Suprapubic skin (tissue), 4 donors: ENCODE data around the gene C19orf73. TPM values are rescaled to one million over a fixed set of nuclear protein-coding genes. Genes with fewer than 3 reads are reported as not detected.

ENCODE experiments used
- DNase-seq, 2 donors: peaks; one replicate each; pipeline ENCODE4 v3.0.0-alpha.2; 2019; ENCODE audit warnings: low spot score in 2 of 2
- H3K27ac ChIP-seq: fragments of 200-600 bp; sonication (generic); one replicate; pipeline ENCODE4 v1.5.1; 2019
- H3K27me3 ChIP-seq: fragments of 200-600 bp; sonication (generic); one replicate; pipeline ENCODE4 v1.5.1; 2019
- H3K36me3 ChIP-seq: fragments of 200-600 bp; sonication (generic); one replicate; pipeline ENCODE4 v1.5.1; 2019
- H3K4me1 ChIP-seq: fragments of 200-600 bp; sonication (generic); one replicate; pipeline ENCODE4 v1.5.1; 2019
- H3K4me3 ChIP-seq: fragments of 200-600 bp; sonication (generic); one replicate; pipeline ENCODE4 v1.5.1; 2019; ENCODE audit warnings: mild to moderate bottlenecking
- H3K9me3 ChIP-seq: fragments of 200-600 bp; sonication (generic); one replicate; pipeline ENCODE4 v1.5.1; 2019
- CTCF ChIP-seq, 2 donors: fragments of 200-600 bp in 1 of 2; fragments of 450-650 bp in 1 of 2; sonication (generic) in 1 of 2; IDR thresholded peaks; one replicate each; pipeline ENCODE4 v1.5.1; 2016 to 2019; ENCODE audit warnings: antibody characterized with exemption in 2 of 2, mild to moderate bottlenecking in 1 of 2, moderate library complexity in 1 of 2
- EP300 ChIP-seq: sonication (generic); formaldehyde crosslinking; IDR thresholded peaks from one replicate; pipeline ENCODE4 v1.6.1; 2017; ENCODE audit warnings: antibody characterized with exemption
- POLR2A ChIP-seq, 2 donors: fragments of 450-650 bp; IDR thresholded peaks; one replicate each; pipeline ENCODE4 v1.6.1; 2017; ENCODE audit warnings: antibody characterized with exemption in 2 of 2, mild to moderate bottlenecking in 2 of 2, moderate library complexity in 2 of 2
- POLR2AphosphoS5 ChIP-seq, 3 donors: sonication (generic); formaldehyde crosslinking; IDR thresholded peaks; one replicate each; pipeline ENCODE4 v1.6.1; 2017; ENCODE audit warnings: antibody characterized with exemption in 3 of 3
- WGBS: methylation state at CpG from one replicate; pipeline ENCODE4 v1.1.5; 2018; 5-methylcytosine and 5-hydroxymethylcytosine counted together
- total RNA-seq, 4 donors: library from RNA; depleted of rRNA; stranded (reverse); fragments of >200 nt; gene quantifications; one replicate each; pipeline ENCODE4 v1.1.0, GENCODE V29; 2016

The C19orf73 gene
- total RNA-seq, 4 donors from 2014 or later, result 5.2 to 9.3 (median 5.9) TPM; not detected in 1

- TF ChIP-seq CTCF (IDR thresholded peaks at IDR 0.05), result no peak
- TF ChIP-seq POLR2A (IDR thresholded peaks at IDR 0.05), result no peak
- no peak for TF ChIP-seq POLR2AphosphoS5 (IDR thresholded peaks at IDR 0.05)
- no peak for TF ChIP-seq EP300
- Histone ChIP-seq H3K9me3 (no peaks in the 10 kb centered on the region), H3K27me3 (no peaks in the 10 kb centered on the region), H3K4me1 (peaks cover 55% of the 10 kb centered on the region), H3K36me3 (no peaks in the 10 kb centered on the region), H3K27ac (peak overlapping the region; percentile 96), H3K4me3 (peak overlapping the region; percentile 87)
- 45% methylated on average over 15 of the region's 26 CpGs for WGBS
- DNase-seq, result no peak
These were observed 1.0 kb downstream of the C19orf73 start for GRCh38 chr19:49117677-49118564.

DNA sequence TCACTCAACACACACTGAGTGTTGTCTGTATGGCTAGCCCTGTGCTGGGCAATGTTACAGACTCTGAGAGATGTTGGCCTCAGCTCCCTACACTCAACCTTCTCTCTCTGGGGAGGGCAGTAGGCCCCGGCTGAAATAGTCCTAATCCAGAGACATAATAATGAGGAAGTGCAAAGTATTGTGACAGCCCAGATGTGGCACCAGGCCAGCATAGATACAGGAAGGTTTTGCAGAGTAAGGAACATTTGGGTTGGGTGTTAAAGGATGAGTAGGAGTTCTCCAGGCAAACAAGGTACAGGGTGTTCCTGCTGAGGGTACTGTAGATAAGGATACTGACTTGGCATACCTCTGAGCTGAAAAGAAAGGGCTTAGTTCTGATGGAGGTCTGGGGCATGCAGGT is 2.4 kb downstream of the C19orf73 start:
- Histone ChIP-seq H3K4me3 (no peak overlapping the region), H3K4me1 (peaks cover 55% of the 10 kb centered on the region), H3K27ac (no peak overlapping the region), H3K36me3 (no peaks in the 10 kb centered on the region), H3K9me3 (no peaks in the 10 kb centered on the region), H3K27me3 (no peaks in the 10 kb centered on the region)
- no peak for DNase-seq
- TF ChIP-seq POLR2AphosphoS5 (IDR thresholded peaks at IDR 0.05) (no peak), EP300 (no peak), CTCF (IDR thresholded peaks at IDR 0.05) (no peak), POLR2A (IDR thresholded peaks at IDR 0.05) (no peak)
- 61% methylated on average over 1 of the region's 1 CpG for WGBS

- TF ChIP-seq POLR2A (IDR thresholded peaks at IDR 0.05), result no peak
- TF ChIP-seq POLR2AphosphoS5 (IDR thresholded peaks at IDR 0.05), result no peak
- TF ChIP-seq CTCF (IDR thresholded peaks at IDR 0.05), result no peak
- TF ChIP-seq EP300, result no peak
- no peak for DNase-seq
- 24% methylated on average over 19 of the region's 68 CpGs for WGBS
- Histone ChIP-seq H3K36me3 (no peaks in the 10 kb centered on the region), H3K27me3 (no peaks in the 10 kb centered on the region), H3K9me3 (no peaks in the 10 kb centered on the region), H3K4me1 (peaks cover 56% of the 10 kb centered on the region), H3K4me3 (peak overlapping the region; percentile 91), H3K27ac (peak overlapping the region; percentile 81)
These were observed 4.1 kb downstream of the C19orf73 start for GRCh38 chr19:49114630-49115363.

DNA sequence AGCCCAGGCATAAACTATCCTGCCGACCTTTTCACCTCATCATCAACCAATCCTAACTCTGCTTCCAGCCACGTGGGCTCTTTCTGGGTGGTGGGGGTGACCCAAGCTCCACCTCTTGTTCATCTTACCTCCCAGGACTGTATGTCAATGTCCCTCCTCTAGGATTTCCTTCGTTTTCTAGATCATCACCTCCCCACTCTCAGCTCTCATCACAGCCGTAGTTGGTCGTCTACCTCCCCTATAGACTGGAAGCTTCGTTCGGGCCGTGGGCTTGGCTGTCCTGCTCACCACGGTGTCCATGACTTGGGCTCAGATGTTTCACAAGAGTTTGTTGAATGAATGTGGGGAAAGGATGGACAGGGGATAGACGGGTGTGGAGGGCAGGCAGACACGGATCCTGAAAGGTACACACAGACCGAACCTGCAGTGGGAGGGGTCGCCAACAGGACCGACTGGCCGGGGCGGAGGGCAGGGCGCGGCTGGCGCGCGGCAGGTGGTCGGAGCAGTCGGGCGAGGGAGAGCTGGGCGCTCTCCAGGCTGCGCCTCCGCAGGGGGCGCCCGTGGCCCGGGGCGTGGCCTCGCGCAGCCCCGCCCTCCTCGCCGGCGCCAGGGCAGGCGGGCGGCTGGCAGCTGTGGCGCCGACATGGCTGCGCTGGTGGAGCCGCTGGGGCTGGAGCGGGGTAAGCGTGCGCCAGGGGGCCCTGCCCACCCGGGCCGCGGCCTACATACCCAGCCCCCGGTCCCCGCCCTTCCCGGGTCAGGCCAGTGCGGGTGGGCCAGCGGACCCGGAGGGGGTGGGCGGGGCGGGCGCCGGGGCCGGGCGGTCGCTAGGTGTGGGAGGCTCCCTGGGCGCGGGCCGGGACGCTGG is 4.9 kb downstream of the C19orf73 start, which contains the start of gene LIN7B:
Gene LIN7B, plus strand, starts transcription at position 609 of the 868 bp plus-strand sequence. Its CDS starts 35 bp downstream, at position 644.
- H3K36me3 ChIP-seq, result peaks cover 2% of the 10 kb centered on the region
- no peak for DNase-seq
- no peaks in the 10 kb centered on the region for H3K9me3 ChIP-seq
- peak within 1 kb of the TSS; percentile 91 for H3K4me3 ChIP-seq
- peak within 1 kb of the TSS; percentile 81 for H3K27ac ChIP-seq
- no peaks in the 10 kb centered on the region for H3K27me3 ChIP-seq
- peaks cover 50% of the 10 kb centered on the region for H3K4me1 ChIP-seq
- TF ChIP-seq EP300 (no peak), CTCF (IDR thresholded peaks at IDR 0.05) (peak; percentile 28 to 78)
- 2% methylated on average over 22 of the region's 66 CpGs for WGBS
